A549 treated with GW870086 at 1 μM for 4 hours (cell line): Measurements from ENCODE around the gene MEST. TPM values are rescaled to one million over a fixed set of nuclear protein-coding genes. Genes with fewer than 3 reads are reported as not detected.

ENCODE experiments used
- total RNA-seq: library from RNA; stranded (reverse); fragments of 200-300 nt; extraction: Qiagen RNA extraction; gene quantifications from 5 replicates; pipeline ENCODE4 v1.2.3, GENCODE V29; 2022; ENCODE audit warnings: low read depth

The MEST gene
- 33.2 to 42.9 TPM (median 40.0 TPM) in 5 replicates for total RNA-seq

DNA sequence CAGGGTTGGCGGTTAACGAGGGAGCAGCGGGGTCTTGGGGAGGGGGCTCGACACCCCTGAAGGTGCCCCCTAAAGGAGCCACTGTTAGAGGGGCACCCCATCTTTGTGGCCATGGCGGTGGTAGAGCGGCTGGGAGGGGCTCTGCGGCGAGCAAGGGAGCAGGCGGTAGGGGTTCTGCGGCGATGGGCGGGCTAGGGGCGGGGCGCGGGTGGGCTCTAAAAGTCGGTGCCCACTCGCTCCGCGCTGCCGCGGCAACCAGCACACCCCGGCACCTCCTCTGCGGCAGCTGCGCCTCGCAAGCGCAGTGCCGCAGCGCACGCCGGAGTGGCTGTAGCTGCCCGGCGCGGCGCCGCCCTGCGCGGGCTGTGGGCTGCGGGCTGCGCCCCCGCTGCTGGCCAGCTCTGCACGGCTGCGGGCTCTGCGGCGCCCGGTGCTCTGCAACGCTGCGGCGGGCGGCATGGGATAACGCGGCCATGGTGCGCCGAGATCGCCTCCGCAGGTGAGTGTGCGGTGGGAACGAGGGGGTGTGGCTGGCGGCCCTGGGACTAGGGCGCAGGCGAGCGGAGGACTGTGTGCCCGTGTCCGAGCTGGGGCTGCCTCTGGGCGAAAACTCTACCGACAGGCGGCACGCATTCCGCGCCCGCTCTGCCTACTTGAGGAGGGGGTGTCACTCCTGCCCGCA, at the start of gene MEST:
TSS of gene MEST (plus strand) at position 245 of the 682 bp plus-strand sequence. CDS start at position 474, 229 bp downstream.

Other genes with a start within 250 kb of the MEST start
- 0.10 TPM in 1 of 5 replicates, not detected in the others for gene CPA2, start 225.2 kb upstream of the MEST start, total RNA-seq
- 3.2 to 5.4 TPM (median 4.7 TPM) in 5 replicates for gene CPA4, start 198.9 kb upstream of the MEST start, total RNA-seq
- not detected in 5 replicates for gene CPA5, start 147.3 kb upstream of the MEST start, total RNA-seq
- not detected in 5 replicates for gene CPA1, start 111.6 kb upstream of the MEST start, total RNA-seq
- gene CEP41, start 51.1 kb upstream of the MEST start, total RNA-seq = 11.9 to 14.3 TPM (median 13.9 TPM) in 5 replicates
- 11.9 to 15.8 TPM (median 13.5 TPM) in 5 replicates for gene COPG2, start 176.7 kb downstream of the MEST start, total RNA-seq
- not detected in 5 replicates for gene TSGA13, start 194.5 kb downstream of the MEST start, total RNA-seq
- gene KLF14, start 242.1 kb downstream of the MEST start, total RNA-seq = 0.09 TPM in 1 of 5 replicates, not detected in the others